GM21529 (cell line): ENCODE measurements around the gene MYBPHL.

Experiments
- ATAC-seq: cut with Tn5 transposase; IDR thresholded peaks from one replicate; pipeline ENCODE4 v1.9.1; 2021; ENCODE audit not compliant: unreplicated experiment

Gene MYBPHL

DNA sequence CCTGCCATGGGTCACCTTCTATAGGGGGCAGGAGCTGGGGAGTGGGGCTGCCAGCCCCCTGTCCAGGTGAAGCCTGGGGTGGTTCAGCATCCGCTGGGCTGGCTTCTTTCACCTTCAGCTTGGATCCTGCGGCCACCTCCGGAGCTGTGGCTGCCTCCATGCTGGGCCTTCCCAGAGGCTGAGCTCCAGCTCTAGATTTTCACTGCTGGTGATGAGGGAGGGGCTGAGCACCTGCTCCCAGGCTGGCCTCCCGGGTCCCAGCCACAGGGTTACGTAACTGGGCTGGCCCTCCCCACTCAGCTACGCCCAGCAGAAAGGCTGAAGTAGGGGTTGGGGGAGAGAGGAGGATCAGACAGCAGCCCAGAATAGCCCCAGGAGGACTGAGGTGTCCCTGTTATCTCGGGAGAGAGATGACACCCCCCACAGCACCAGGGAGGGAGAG, at the start of gene MYBPHL:
TSS of gene MYBPHL (minus strand) at position 180 of the 442 bp plus-strand sequence. CDS start at position 160, 20 bp downstream.
- ATAC-seq: no peak

- no peak for ATAC-seq
These were observed 49.7 kb upstream of the MYBPHL start for GRCh38 chr1:109356505-109356904.

DNA sequence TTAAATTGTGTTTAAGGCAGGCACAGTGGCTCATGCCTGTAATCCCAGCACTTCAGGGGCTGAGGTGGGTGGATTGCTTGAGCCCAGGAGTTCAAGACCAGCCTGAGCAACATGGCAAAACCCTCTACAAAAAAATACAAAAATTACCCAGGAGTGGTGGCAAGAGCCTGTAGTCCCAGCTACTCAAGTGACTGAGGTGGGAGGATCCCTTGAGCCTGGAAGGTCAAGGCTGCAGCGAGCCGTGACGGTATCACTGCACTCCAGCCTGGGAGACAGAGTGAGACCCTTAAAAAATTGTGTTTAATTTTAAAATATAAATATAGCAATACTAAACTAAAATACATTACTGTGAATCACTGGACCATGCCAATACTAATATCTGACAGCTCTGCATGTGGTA, 48.1 kb upstream of the MYBPHL start:
- no peak for ATAC-seq

DNA sequence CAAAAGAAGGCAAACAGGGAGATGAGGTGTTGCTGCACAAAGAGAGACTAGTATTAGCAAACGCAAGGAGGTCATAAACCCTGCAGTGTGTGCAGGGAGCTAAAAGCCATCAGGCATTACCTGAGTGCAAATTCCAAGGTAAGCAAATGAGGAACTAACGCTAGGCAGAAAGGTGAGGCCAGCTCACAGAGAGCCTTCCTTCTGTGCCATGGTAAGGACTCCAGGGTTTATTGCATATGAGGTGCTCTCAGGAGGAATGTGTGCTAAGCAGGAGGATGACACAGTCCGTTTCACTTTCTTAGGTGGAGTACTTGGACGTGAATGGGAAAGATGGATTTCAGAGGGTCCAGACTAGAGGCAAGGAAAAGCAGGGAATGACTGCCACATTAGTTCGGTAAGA, 44.6 kb upstream of the MYBPHL start:
- ATAC-seq: no peak

GRCh38 chr1:109350655-109351054, 43.8 kb upstream of the MYBPHL start:
- no peak for ATAC-seq

DNA sequence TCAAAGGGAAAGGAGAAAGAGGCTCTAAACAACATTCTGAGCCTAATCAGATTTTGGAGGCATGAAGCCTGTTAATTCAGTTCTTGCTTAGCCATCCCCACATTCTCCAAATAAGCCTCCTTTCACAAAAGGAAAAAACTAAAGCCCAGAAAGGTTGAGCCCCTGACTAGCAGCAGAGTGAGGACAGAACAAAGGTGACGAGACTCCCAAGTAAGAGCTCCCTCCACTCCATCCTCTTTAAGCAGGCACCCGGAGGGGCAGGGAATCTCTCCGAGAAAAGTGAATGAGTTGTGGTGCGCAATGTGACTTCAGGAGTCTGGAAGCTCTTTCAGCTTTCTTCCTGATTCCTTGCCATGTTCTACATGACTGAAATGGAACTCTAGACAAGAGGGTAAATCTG, 43.4 kb upstream of the MYBPHL start:
- no peak for ATAC-seq

DNA sequence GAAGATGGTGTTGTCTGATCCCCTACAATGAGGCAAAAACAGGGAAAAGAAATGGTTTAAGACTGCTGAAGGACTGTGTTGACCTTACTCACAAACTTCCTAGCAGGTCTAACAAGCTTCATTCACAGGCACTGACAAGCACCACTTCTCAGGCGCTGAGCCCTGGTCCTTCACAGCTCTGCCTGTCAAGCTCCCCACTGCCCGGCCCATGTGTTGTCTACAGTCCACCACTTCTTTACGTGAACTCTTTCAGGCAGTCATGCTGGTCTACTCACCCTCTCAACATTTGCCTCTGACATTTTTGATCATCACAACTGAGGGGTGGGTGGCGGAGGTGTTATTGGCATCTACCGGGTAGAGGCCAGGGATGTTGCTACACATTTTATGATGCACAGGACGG, 40.7 kb upstream of the MYBPHL start:
- ATAC-seq: no peak

GRCh38 chr1:109341944-109342930, 35.4 kb upstream of the MYBPHL start:
- no peak for ATAC-seq

DNA sequence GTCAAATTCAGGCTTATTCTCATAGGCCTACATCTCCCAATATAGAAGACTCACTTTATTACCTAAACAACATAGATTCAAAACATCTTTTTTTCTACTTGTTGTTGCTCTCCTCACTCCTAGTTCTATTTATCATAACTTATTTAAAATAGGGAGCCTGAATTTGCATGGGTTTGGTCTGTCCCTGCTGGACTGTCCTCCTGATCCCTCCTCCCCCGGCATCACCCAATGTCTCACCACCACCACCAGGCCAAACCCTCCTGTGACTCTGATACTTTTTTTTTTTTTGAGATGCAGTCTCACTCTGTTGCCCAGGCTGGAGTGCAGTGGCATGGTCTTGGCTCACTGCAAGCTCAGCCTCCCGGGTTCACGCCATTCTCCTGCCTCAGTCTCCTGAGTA, 31.8 kb upstream of the MYBPHL start:
- ATAC-seq: no peak

DNA sequence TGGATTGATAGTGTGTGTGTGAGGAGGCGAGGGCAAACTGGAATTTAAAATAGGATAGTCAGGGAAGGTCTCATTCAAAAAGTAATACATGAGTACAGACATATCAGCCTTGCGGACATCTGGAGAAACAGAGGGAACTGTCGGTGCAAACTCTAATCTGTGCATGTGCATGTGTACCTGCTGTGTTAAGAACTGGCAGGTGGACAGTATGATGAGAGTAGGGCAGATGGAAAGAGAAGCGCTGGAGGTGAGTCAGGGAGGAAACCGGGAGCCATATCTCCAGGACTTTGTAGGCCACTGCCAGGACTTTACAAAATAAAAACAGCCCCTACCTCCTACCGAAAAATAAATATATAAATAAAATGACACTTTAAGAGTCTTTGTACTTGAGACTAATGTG, 31.3 kb upstream of the MYBPHL start:
- ATAC-seq: no peak

- ATAC-seq: no peak
These were observed 28.3 kb upstream of the MYBPHL start for GRCh38 chr1:109335091-109335490.

GRCh38 chr1:109331113-109331512, 24.3 kb upstream of the MYBPHL start:
- no peak for ATAC-seq

- ATAC-seq: no peak
These were observed 20.5 kb upstream of the MYBPHL start for GRCh38 chr1:109327285-109327684.

GRCh38 chr1:109322974-109323373, 16.2 kb upstream of the MYBPHL start:
- no peak for ATAC-seq

- ATAC-seq: no peak
These were observed 12.3 kb upstream of the MYBPHL start for GRCh38 chr1:109319114-109319513.

GRCh38 chr1:109316506-109316905, 9.7 kb upstream of the MYBPHL start:
- ATAC-seq: no peak

- no peak for ATAC-seq
These were observed 8.5 kb upstream of the MYBPHL start for GRCh38 chr1:109315288-109315687.

- no peak for ATAC-seq
These were observed 8.0 kb upstream of the MYBPHL start for GRCh38 chr1:109314795-109315194.

DNA sequence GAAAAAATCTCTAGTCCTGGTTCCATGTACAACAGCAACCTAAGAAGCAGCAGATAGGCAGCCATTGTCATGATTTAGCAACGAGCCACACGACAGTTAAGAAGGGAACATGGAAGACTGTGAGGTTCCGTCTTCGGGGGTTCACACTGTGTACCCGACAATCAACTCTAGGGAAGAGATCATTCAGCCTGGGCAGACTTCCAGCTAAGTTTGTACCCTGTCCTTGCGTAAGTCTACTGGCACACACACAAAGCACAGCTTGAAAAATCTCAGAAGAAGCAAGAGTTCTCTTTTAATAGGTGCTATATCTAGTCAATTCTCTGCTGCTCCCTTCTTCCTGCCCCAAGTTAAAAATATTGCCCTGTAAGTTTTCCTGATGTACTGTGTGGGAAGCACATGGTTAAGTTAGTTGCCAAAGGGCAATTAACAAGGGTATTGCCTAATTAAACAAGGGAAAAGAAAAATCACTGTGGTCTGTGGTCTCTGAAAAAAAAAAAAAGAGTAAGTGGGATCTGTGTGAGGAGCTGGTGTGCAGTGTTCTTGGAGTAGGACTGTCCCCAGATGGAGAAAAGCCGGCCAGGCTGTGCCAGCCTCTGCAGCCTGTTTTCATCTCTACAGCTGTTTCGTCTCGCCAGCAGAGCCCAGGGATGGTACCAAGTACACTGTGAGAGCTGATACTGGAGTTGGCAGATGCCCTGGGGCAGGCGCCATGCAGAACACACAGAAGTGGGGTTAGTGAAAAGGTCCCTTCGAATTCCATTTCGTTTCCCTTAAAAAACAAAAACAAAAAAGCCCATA, 6.4 kb upstream of the MYBPHL start:
- ATAC-seq: no peak

GRCh38 chr1:109312246-109312645, 5.4 kb upstream of the MYBPHL start:
- no peak for ATAC-seq

GRCh38 chr1:109309347-109309746, 2.5 kb upstream of the MYBPHL start:
- ATAC-seq: no peak
